Effector CD8-positive, alpha-beta T cell (primary cell): ENCODE data around the gene PHPT1.

ENCODE experiments used
- DNase-seq: peaks from one replicate; lab custom pipeline; 2025; lab: John Stamatoyannopoulos, UW

The PHPT1 gene

DNA sequence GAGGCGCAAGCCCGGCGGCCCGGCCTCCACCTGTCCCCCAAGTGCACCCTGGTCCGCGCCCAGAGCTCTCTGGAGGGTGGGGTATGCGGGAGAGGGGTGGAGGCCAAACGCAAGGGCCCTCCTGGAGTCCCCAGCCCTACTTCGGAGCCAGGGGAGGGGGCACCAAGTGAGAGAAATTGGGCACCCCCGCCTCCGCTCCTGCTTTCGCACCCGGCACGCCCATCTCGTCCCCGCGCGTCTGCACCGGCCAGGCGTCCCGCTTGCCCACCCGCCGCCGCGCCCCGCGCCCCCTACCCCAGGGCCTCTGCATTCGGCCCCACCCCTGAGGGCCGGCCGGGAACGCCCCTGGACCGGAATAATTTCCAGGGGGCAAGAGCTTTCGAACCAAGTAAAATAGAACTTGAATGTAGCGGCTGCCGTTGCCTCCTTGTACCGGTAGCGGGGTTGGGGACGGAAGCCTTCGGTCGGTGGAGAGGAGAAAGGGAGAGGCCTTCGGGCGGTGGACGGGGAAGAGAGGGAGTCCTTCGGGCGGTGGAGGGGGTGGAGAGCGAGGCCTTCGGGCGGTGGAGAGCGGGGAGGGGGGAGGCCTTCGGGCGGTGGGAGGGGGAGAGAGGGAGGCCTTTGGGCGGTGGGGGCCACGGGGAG is 694 bp upstream of the PHPT1 start:
- DNase-seq = no peak

DNA sequence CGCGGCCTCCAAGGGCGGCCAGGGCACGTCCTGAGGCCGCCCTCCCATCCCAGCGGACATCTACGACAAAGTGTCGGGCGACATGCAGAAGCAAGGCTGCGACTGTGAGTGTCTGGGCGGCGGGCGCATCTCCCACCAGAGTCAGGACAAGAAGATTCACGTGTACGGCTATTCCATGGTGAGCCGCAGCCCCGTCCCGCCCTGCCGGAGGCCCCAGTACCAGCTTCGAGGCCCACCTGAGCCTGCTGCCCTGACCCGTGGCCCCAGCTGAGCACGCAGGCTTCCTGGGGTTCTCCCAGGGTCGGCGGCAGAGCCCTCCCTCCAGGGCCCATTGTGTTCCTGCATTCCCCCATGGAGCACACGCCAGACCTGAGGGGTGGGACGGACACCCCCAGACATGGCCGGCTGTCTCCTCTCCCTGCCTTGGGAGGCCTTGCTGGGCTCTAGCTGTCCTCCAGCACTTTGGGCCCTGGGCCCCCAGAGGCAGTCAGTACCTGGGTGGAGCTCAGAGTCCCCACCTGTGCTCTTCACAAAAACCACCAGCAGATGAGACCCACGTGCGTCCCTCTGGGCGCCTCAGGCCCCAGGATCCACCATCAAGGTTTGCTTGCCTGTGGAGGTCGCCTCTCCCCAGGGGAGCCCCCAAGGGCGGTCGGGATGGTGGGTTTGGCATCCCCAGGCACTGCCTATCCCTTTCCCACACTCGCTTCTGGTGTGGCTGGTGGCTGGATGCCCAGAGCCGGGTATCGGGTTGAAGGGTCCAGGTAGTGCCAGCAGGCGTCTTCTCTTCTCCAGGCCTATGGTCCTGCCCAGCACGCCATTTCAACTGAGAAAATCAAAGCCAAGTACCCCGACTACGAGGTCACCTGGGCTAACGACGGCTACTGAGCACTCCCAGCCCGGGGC is 1.0 kb downstream of the PHPT1 start:
- no peak for DNase-seq

DNA sequence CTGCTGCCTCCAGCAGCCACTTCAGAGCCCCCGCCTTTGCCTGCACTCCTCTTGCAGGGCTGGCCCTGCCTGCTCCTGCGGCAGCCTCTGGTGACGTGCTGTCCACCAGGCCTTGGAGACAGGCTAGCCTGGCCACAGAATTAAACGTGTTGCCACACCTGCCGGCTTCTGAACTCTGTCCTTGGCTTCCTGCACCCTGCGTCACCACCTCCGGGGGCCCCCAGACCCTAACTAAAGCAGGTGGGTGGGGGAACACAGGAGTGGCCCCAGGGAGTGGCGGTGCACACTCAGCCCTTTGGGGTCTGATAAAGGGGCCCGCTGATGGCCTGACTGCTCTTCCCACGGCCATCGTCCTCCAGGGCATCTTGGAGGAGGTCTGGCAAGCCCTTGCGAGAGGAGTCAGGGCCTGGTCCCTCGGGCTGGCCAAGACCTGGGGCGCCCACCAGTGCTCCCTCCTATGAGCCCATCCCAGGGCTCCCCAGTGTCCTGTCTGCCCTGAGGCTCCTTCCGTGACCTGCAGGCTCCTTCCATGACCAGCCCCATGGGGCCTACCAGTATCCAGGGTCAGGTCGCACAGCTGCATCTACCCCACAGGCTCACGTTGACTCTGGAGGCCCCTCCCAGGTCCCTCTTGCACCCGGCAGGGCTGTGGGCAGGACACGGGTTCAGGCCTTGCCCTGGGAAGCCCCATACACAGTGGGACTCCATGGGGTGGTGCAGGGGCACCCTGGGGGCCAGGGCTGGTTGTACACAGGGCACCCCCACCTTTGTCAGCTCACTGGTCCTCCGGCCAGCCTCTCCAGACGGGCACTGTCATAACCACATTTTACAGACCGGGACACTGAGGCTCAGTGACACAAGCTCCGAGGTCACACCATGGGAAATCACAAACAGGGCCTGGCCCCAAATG is 1.9 kb downstream of the PHPT1 start:
- no peak for DNase-seq

DNA sequence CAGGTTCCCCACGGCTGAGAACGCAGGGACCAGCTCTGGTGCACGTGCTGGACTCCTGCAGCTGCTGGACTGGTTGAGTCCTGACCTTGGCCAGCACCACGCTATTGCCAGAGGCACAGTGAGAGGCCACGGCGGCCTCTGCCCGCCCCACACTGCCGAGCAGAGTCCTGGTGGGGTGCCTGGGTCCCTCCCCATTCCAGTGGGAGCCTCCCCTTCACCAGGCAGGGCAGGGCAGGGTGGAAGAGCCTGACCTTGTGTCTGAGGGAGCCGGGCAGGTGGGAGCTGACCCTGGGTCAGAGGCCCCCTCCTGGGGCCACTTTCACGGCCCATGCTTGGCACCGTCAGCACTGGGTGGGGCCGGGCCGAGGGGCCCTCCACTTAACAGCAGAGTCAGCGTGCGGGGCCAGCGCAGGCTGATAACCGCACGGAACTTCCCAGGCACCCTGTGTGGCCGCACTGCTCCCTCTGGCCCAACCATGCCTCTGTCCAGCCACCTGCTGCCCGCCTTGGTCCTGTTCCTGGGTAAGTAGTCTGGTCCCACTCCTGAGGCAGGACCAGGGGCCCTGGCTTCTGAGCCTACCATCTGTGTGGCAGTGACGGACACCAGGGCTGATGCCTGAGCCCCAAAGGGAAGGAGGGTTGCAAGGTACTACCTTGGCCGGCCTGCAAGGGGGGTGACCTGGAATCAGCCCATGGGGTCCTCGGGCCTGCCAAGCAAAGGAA is 2.9 kb downstream of the PHPT1 start, which contains the start of gene MAMDC4:
TSS of gene MAMDC4 (plus strand) at position 406 of the 723 bp plus-strand sequence. CDS start at position 477, 71 bp downstream.
- no peak for DNase-seq

DNA sequence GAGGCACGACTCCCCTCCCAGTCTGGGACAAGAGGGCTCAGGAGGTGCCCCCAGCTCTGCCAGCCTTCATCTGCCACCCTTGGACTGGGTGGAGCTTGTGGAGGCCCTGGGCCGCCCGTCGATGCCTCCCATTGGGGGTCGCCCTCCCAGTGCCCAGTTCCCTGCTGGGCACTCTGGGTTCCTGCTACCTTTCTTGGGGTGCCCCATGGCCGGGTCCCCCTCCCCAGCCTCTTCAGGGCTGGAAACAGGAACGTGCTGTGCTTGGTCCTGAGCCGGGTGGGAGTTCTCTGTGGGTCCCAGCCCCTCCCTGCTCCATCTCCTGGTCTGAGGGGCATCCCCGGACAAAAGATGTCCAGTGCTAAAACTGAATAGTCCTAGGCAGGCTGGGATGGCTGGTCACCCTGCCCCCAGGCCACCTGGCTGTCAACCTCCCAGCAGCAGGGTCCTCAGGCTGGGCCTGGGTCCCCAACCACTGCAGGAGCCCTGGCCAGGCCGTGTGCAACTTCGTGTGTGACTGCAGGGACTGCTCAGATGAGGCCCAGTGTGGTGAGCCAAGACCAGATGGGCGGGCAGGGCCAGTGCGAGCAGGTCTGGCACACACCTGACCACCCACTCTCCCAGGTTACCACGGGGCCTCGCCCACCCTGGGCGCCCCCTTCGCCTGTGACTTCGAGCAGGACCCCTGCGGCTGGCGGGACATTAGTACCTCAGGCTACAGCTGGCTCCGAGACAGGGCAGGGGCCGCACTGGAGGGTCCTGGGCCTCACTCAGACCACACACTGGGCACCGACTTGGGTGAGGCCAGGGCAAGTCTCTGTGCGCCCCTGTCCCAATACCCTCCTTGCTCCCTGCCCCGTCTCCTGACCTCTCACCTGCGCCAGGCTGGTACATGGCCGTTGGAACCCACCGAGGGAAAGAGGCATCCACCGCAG is 3.7 kb downstream of the PHPT1 start:
- DNase-seq = no peak

DNA sequence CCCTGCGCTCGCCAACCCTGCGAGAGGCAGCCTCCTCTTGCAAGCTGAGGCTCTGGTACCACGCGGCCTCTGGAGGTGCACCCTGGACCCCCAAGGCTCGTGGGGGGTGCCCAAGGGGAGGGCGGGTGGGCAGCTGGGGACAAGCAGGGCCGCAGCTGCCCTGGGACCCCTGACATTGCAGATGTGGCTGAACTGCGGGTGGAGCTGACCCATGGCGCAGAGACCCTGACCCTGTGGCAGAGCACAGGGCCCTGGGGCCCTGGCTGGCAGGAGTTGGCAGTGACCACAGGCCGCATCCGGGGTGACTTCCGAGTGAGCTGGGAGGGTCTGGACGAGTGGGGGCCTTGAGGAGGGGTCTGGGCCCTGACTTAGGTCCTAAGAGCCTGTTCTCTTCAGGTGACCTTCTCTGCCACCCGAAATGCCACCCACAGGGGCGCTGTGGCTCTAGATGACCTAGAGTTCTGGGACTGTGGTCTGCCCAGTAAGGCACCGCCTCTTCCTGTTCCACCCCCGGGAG is 4.4 kb downstream of the PHPT1 start:
- DNase-seq = no peak

DNA sequence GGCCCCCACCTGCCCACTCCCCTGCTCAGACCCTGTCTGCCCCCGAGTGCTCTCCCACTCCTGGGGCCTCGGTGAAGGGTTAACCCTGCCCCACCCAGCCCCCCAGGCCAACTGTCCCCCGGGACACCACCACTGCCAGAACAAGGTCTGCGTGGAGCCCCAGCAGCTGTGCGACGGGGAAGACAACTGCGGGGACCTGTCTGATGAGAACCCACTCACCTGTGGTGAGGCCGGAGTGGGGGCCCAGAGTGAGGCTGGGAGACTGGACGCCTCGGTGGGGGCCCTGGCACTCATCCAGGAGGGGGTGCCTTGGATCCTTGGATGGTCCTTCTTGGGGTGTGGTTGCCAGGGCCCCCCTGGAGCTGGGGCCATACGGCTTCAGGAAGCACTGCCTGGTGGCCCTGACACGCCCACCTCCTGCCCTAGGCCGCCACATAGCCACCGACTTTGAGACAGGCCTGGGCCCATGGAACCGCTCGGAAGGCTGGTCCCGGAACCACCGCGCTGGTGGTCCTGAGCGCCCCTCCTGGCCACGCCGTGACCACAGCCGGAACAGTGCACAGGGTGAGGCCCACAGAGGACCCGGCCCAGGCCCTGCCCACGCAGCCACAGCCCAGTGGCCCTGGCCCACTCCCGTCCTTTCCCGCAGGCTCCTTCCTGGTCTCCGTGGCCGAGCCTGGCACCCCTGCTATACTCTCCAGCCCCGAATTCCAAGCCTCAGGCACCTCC is 5.1 kb downstream of the PHPT1 start:
- no peak for DNase-seq

DNA sequence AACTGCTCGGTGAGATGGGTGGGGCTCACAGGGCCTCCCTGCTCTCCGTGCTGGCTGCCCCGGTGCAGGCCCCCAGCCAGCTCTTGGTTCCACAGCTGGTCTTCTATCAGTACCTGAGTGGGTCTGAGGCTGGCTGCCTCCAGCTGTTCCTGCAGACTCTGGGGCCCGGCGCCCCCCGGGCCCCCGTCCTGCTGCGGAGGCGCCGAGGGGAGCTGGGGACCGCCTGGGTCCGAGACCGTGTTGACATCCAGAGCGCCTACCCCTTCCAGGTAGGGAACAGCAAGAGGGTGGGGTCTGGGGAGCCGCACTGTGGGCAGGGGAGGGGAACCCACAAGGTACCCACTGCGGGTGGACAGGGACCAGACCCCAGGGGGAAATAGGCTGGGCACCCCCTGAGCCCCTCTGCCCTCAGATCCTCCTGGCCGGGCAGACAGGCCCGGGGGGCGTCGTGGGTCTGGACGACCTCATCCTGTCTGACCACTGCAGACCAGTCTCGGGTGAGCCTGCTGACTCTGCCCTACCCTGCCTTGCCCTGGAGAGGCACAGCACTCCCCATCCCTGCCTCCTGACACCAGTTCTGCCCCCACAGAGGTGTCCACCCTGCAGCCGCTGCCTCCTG is 5.7 kb downstream of the PHPT1 start:
- no peak for DNase-seq

DNA sequence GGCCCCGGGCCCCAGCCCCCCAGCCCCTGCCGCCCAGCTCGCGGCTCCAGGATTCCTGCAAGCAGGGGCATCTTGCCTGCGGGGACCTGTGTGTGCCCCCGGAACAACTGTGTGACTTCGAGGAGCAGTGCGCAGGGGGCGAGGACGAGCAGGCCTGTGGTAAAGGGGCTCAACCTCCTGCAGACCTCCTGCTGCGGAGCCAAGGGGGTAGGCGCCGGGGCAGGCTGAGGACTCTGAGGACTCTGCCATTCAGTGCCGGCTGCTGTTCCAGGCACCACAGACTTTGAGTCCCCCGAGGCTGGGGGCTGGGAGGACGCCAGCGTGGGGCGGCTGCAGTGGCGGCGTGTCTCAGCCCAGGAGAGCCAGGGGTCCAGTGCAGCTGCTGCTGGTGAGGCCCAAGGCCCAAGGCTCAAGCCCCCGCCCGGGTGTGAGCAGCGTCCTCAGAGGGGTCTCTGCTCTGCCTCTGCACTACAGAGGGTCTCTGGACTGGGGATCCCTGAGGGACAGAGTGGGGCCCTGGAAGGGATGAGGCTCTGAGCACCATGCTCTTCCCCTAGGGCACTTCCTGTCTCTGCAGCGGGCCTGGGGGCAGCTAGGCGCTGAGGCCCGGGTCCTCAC is 6.4 kb downstream of the PHPT1 start:
- no peak for DNase-seq

DNA sequence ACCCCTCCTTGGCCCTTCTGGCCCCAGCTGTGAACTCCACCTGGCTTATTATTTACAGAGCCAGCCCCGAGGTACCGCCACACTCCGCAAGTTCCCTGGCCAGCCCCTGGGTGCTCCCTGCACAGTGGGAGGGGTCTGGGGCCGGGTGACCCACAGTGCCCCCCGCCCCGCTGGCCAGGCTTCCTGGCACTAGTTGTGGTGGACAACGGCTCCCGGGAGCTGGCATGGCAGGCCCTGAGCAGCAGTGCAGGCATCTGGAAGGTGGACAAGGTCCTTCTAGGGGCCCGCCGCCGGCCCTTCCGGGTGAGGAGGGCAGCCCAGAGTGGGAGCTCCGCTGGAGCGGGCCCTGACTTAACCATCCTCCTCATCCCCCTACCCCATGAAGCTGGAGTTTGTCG is 6.9 kb downstream of the PHPT1 start:
- DNase-seq = no peak

DNA sequence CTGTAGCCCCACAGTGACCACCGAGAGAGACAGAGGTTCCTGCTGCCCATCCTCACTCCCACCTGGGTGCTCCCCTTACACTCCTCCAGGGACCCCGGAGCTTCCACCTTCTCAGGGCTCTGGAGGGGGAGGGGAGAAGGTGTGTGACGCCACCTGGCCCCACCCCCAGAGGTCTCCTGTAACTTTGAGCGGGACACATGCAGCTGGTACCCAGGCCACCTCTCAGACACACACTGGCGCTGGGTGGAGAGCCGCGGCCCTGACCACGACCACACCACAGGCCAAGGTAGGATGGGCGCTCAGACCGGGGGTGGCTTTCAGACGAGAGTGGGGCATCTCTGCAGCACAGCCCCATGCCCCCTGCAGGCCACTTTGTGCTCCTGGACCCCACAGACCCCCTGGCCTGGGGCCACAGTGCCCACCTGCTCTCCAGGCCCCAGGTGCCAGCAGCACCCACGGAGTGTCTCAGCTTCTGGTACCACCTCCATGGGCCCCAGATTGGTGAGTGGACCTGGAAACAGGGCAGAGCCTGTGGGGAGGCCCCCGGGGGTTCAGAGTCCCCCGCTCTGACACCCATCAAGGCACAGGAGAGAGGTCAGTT is 7.4 kb downstream of the PHPT1 start:
- no peak for DNase-seq

DNA sequence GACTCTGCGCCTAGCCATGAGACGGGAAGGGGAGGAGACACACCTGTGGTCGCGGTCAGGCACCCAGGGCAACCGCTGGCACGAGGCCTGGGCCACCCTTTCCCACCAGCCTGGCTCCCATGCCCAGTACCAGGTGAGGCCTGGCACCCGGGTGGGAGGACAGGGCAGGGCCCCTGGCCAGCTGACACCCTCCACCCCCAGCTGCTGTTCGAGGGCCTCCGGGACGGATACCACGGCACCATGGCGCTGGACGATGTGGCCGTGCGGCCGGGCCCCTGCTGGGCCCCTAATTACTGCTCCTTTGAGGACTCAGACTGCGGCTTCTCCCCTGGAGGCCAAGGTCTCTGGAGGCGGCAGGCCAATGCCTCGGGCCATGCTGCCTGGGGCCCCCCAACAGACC is 8.0 kb downstream of the PHPT1 start:
- no peak for DNase-seq

DNA sequence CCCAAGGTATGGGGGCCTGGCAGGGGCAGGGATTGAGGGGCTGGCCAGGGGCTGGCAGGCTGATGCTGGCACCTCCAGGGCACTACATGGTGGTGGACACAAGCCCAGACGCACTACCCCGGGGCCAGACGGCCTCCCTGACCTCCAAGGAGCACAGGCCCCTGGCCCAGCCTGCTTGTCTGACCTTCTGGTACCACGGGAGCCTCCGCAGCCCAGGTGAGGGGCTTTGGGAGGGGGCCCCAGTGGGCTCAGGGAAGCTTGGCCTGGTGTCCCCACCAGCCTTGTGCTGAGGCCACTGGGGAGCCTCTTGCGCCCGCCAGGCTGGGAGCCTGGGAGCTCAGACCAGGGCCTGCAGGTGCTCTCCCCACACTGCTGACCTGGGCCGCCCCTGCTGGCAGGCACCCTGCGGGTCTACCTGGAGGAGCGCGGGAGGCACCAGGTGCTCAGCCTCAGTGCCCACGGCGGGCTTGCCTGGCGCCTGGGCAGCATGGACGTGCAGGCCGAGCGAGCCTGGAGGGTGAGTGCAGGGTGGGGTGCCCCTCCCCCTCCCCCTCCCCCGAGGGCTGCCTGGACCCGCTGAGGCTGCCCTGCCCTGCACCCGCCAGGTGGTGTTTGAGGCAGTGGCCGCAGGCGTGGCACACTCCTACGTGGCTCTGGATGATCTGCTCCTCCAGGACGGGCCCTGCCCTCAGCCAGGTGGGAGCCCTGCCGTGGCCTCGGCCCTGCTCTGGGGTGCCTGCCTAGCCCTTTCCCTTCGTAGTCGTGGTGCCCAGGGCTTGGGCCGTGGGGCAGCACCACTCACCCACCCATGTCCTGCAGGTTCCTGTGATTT is 8.6 kb downstream of the PHPT1 start:
- DNase-seq = no peak

DNA sequence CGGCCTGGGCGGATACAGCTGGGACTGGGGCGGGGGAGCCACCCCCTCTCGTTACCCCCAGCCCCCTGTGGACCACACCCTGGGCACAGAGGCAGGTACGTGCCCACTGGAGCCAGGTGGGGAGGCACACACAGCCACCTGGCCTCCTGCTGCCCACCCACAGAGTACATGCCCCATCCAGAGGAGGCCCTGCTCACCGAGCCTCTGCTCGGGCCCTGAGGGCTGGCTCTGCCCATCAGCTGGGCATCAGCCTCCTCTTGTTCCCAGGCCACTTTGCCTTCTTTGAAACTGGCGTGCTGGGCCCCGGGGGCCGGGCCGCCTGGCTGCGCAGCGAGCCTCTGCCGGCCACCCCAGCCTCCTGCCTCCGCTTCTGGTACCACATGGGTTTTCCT is 9.2 kb downstream of the PHPT1 start:
- DNase-seq = no peak

DNA sequence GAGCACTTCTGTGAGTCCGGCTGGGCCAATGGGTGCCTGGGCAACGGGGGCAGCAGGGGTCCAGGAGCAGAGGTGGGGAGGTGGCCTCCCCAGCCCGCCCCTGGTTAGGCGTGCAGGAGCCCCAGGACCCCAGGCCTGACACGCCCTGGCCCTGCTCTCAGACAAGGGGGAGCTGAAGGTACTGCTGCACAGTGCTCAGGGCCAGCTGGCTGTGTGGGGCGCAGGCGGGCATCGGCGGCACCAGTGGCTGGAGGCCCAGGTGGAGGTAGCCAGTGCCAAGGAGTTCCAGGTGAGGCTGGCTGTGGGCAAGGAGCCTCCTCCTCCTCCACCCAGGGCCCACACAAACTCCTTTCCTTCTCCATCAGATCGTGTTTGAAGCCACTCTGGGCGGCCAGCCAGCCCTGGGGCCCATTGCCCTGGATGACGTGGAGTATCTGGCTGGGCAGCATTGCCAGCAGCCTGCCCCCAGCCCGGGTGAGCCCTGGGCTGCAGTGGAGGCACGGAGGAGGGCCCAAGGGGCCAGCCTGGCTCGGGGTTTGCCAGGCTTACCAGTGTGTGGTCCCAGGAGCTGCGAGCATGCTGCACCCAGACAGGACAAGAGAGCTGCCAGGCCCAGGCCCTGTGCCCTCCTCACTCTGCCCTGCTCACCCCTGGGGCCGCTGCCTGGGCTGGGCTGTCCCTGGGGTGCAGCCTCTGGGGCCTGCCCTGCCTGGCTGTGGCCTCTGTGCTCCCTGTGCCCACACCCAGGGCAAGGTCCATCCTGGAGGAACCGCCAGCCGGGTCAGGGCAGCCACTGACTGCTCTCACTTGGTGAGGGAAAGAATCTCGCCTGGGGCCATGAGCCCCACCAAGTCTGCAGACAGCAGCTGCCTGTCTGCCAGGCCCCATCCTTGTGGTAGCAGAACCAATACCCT is 9.9 kb downstream of the PHPT1 start:
- no peak for DNase-seq

DNA sequence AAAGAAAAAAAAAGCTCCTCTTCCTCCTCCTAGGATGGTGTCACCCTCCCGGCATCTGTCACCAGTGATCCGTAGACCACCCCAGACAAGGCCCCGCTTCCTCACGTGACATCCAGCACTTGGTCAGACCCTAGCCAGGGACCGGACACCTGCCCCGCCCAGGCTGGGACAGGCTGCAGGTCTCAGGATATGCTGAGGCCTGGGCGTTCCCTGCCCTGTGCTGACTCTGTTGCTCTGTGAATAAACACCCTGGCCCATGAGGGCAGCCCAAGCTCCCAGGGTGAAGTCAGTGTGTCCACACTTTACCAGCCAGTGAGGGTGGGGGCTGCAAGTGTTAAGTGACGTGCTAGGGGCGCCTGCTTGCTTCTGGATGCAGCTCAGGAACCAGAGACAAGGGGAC is 11.3 kb downstream of the PHPT1 start:
- no peak for DNase-seq
